ENCODE data around the gene ARIH1. TPM values are rescaled to one million over a fixed set of nuclear protein-coding genes. Genes with fewer than 3 reads are reported as not detected.

Gene ARIH1, protein sequence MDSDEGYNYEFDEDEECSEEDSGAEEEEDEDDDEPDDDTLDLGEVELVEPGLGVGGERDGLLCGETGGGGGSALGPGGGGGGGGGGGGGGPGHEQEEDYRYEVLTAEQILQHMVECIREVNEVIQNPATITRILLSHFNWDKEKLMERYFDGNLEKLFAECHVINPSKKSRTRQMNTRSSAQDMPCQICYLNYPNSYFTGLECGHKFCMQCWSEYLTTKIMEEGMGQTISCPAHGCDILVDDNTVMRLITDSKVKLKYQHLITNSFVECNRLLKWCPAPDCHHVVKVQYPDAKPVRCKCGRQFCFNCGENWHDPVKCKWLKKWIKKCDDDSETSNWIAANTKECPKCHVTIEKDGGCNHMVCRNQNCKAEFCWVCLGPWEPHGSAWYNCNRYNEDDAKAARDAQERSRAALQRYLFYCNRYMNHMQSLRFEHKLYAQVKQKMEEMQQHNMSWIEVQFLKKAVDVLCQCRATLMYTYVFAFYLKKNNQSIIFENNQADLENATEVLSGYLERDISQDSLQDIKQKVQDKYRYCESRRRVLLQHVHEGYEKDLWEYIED
- total RNA-seq: 80.1 TPM

GRCh38 chr15:72473614-72474465 lies at the start of gene ARIH1:
TSS of gene ARIH1 (plus strand) at chr15:72474330. CDS start at chr15:72474640, 310 bp downstream.

Other genes starting within 250 kb of the ARIH1 start
- gene PKM, start 243.1 kb upstream of the ARIH1 start, total RNA-seq: 884 TPM
- 71.6 TPM for gene PARP6, start 201.8 kb upstream of the ARIH1 start, total RNA-seq
- gene CELF6, start 154.2 kb upstream of the ARIH1 start, total RNA-seq: 23.9 TPM
- gene HEXA, start 98.3 kb upstream of the ARIH1 start, total RNA-seq: 81.9 TPM
- gene TMEM202, start 76.0 kb upstream of the ARIH1 start, total RNA-seq: not detected
- gene GOLGA6B, start 180.4 kb downstream of the ARIH1 start, total RNA-seq: not detected
- not detected for gene HIGD2B, start 211.9 kb downstream of the ARIH1 start, total RNA-seq
- 94.8 TPM for gene BBS4, start 211.9 kb downstream of the ARIH1 start, total RNA-seq

All from camera-type eye (tissue), 1 donor.